NCI-H1436 (cell line): ENCODE measurements around the gene TOP3A.
A peak's percentile ranks its signal among the peaks of the same experiment; 100 is the strongest.

Experiments used
- DNase-seq: peaks from one replicate; lab custom pipeline; 2025; lab: John Stamatoyannopoulos, UW

TOP3A gene

GRCh38 chr17:18253187-18253884 is 61.5 kb downstream of the TOP3A start:
- DNase-seq = no peak

- no peak for DNase-seq
Measured at GRCh38 chr17:18252160-18252559, 62.6 kb downstream of the TOP3A start.

DNA sequence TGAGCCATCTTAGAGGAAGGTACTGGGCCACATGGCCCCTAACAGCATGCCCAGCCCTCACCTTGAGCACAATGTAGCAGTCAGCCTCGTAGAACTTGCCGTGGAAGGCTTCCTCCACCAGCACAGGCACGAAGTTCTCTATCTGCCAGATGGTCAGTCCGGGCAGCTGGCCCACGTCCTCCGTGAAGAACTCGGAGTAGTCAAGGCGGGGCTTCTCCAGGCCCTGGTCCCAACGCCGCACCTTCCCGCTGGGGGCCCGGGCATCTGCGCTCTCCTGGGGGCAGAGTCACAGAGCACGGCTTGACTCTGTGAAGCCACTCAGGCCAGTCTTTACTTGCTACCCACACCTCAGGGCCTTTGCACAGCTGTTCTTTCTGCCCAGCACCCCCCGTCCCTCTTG is 63.6 kb downstream of the TOP3A start:
- no peak for DNase-seq

DNA sequence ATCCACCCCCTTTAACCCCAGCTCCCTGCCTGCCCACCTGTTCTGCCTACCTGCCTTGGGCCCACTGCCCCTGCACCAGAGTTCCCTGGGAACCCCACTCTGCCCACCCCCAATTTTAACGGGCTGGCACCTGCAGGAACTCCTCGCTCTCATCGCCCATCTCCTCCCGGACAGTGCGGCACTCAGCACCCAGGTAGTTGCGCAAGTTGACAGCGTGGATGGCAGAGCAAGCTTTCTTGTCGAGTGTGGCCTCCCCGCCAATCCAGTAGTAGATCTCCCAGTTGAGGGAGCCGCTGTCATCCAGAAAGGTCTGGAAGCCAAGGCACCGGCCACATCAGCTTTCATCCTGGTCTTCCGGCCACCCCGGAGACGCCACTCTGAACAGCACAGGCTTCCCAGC is 64.1 kb downstream of the TOP3A start:
- DNase-seq = no peak

GRCh38 chr17:18250259-18250658 is 64.5 kb downstream of the TOP3A start:
- DNase-seq = peak; percentile 16

DNA sequence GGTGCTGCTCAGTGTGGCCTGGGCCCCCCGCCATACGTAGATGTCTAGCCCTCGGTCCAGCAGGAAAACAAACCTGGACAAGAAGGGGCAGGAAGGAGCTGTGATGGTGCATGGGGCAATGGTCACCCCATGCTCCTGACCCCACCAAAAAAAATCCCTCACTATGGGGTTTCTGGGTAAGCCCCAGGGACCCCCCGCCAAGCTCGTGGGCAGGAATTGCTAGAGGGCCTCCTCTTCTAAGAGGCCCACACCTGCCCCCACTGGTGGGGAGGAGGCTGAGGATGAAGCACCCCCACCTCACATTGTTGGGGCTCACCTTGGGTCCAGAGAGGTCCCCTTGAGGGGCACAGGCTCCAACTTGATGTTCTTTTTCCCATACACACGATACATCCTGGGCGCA is 66.0 kb downstream of the TOP3A start:
- DNase-seq = no peak

GRCh38 chr17:18248300-18248731 is 66.5 kb downstream of the TOP3A start:
- DNase-seq = peak; percentile 85

DNA sequence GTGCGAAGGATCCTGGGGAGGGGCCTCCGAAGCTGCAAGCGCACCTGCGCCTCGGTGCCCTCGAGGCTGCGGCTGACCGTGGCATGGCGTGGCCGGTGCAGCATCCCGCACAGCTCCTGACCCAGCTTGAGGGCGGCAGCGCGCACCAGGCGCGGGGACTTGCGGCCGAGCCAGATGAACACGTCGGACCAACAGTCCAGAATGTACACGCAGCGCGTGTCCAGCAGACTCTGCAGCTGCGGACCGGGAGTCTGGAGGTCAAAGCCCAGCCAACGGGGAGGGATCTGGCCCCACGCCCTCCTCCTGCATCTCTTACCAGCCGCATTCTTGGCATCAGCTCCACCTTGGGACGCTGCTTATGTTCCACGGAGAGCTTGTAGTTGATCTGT is 67.2 kb downstream of the TOP3A start:
- DNase-seq = no peak

DNA sequence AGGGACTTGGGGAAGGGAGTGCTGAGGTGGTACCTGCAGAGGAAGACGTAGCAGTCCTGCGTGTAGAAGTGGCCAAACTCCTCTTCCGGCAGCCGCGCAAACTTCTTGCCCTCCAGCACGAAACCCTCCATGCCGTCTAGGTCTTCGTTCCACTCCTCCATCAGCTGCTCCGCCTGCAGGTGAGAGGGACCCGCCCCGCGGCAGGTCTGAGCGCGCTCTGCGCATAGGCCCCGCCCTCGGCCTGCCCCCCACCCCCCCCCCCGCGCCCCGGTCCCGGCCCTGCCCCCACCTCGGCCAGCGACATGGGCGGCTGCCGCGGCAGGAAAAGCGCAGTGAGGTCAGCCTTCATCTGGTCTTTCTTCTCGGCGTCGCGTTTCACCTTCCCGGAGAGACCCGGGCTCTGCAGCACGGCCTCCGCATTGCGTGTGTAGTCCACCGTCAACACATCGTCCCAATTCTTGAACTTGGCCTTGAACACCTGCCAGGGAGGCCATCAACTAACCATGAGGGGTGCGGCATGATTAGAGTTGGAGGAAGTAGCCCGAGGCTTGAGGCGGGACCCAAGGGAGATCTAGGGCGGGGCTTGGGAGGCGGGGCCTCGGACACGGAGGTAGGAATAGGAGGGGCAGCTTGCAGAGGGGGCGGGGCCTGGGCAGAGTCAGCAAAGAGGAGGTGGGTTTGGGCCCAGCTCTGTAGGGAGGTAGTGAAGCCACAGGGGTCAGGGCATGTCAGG is 67.7 kb downstream of the TOP3A start:
- peak; percentile 94 for DNase-seq

- DNase-seq = no peak
Measured at GRCh38 chr17:18246109-18246725, 68.6 kb downstream of the TOP3A start.

DNA sequence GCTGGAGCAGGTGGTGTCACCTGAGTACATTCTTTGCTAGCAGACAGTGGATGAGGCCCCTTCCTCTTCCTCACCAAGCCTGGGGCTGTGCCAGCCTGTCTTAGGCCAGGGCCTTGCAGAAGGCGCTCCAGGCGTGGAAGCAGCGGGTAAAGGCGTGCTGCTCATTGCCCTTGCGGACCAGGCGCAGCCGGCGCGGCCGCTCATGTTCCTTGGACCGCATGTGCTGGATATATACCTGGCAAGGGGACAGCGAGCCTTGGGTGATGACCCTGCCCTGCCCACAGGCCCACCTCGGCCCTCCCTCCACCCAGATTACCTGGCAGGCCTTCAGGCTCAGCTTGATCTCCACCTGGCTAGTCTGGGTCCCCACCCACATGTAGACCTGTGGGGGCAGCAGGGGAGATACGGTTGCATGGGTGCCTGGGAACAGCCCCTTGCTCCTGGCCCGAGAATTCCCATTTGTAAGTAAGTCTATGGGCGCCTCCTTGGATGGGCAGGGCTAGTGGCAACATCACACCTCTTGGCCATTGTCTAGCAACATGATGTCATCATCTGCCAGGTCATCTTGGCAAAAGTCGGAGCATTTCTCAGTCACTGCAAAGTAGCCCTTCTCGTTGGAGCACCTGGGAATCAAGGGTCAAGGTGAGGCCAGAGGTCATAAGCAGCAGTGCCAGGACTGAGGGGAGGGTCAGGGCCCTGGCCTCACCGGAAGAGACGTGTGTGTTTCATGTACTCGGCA is 69.6 kb downstream of the TOP3A start:
- DNase-seq = no peak

- DNase-seq = no peak
Measured at GRCh38 chr17:18241229-18241871, 73.4 kb downstream of the TOP3A start.

DNA sequence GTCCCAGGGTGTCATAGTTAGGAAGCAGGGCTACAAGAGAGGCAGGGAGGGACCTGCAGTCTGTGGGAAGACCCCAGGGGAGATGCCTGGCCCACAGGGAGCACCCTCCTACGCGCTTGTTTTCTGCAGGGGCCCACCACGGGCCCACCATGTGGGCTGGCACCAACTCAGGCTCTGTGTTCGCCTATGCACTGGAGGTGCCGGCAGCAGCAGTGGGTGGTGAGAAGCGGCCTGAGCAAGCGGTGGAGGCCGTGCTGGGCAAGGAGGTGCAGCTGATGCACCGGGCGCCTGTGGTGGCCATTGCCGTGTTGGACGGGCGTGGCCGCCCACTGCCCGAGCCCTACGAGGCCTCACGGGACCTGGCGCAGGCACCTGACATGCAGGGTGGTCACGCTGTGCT is 74.3 kb downstream of the TOP3A start:
- no peak for DNase-seq

DNA sequence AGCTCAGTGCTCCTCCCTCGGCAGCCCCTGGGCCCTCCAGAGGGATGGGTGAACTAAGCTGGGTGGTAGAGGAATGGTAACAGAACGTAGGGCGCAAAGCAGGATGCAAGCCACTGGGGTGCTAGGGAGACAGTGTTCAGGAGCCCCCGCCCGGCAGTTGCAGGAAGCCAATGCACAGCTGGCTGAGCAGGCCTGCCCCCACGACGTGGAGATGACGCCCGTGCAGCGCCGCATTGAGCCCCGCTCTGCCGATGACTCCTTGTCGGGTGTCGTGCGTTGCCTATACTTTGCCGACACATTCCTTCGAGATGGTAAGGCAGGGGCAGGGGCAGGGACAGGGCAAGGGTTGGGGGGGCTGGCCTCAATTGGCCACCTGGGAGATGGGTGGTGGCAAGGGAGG is 76.5 kb downstream of the TOP3A start:
- DNase-seq = no peak

- DNase-seq = no peak
Measured at GRCh38 chr17:18237461-18237860, 77.3 kb downstream of the TOP3A start.

DNA sequence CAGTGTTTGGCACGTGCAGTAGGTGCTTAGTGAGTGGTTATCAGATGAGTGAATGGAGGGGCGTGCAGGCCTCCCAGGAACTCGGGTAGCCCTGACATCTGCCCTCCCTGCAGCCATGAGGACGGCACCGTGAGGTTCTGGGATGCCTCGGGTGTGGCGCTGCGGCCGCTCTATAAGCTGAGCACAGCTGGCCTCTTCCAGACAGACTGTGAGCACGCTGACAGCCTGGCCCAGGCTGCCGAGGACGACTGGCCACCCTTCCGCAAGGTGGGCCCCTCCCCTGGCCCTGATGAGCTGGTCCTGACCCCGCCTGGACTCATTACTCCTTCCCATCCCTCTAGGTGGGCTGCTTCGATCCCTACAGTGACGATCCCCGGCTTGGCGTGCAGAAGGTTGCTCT is 78.3 kb downstream of the TOP3A start:
- no peak for DNase-seq

DNA sequence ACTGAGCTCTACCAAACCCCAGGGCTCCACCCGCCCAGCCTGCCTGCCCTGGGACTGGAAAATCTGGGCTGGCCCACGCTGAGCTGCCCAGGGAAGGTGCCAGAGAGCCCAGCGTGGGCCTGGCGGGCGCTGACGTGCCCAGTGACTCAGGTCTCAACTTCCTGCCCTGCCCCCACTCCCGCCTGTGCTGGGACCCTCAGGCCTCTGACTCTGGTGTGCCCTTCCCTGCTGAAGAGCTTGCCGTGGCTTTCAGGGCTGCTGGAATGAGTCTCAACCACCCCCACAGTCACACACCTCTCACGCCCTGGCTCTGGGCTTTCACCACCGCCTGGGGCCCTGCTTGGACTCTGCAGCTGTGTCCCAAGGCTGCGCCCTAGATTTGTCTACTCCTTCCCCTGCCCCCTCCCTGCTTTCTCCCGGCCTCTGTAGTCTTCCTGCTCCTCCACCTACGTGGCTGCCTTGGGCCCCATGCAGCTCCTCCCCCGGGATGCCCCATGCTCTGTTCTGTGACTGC is 79.0 kb downstream of the TOP3A start:
- DNase-seq = no peak

DNA sequence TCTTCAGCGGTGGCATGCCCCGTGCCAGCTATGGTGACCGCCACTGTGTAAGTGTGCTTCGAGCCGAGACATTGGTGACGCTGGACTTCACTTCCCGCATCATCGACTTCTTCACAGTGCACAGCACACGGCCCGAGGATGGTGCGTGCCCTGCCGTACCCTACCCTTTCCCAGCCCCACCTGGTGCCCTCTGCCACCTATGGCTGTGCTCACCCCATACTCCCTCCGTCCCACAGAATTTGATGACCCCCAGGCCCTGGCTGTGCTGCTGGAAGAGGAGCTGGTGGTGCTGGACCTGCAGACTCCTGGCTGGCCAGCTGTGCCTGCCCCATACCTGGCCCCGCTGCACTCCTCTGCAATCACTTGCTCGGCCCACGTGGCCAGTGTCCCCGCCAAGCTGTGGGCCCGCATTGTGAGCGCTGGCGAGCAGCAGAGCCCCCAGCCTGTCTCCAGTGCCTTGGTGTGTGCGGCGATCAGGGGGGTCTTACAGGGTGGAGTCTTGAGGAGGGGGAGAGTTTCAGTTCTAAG is 79.9 kb downstream of the TOP3A start:
- DNase-seq = no peak

- DNase-seq = no peak
Measured at GRCh38 chr17:18233803-18234518, 80.8 kb downstream of the TOP3A start.

- DNase-seq = no peak
Measured at GRCh38 chr17:18231164-18231563, 83.6 kb downstream of the TOP3A start.
